SK-N-SH (cell line): ENCODE data around the gene HS3ST1. TPM values are rescaled to one million over a fixed set of nuclear protein-coding genes. Genes with fewer than 3 reads are reported as not detected.

ENCODE experiments used
- CTCF ChIA-PET: fragments of 300-600, 350-600 bp; formaldehyde crosslinking; extraction: SDS; loops from one replicate; lab custom pipeline; 2021; lab: Yijun Ruan, JAX
- POLR2A ChIA-PET: fragments of 350-600 bp; sonication (Branson Sonifier 250); formaldehyde crosslinking; extraction: SDS; loops from one replicate; lab custom pipeline; 2020; ENCODE audit warnings: antibody characterized with exemption, inconsistent platforms; lab: Yijun Ruan, JAX
- DNase-seq: peaks from one replicate; pipeline ENCODE4 v3.0.0; 2012
- H2AFZ ChIP-seq: fragments of 200-600 bp; sonication (generic); 2 replicates; pipeline ENCODE4 v1.8.1; 2016; ENCODE audit warnings: antibody characterized with exemption, mild to moderate bottlenecking, low read depth
- H3F3A ChIP-seq: fragments of 200-600 bp; sonication (generic); replicated peaks from 2 replicates; pipeline ENCODE3; 2016; ENCODE audit warnings: antibody characterized with exemption, mild to moderate bottlenecking; ENCODE audit not compliant: insufficient read depth
- H3K27ac ChIP-seq, 2 experiments: fragments of 200-500 bp in 1 of 2; fragments of 200-600 bp in 1 of 2; sonication (Bioruptor generic) in 1 of 2; sonication (generic), shearing (Covaris generic) in 1 of 2; 2 replicates each; pipeline versions ENCODE4 v1.5.1 to v1.6.1; 2014 to 2016; ENCODE audit warnings: low read depth in 2 of 2, inconsistent platforms in 1 of 2, low read length in 1 of 2, mild to moderate bottlenecking in 1 of 2, mixed read lengths in 1 of 2
- H3K27me3 ChIP-seq: fragments of 200-600 bp; sonication (generic), shearing (Covaris generic); 2 replicates; pipeline ENCODE4 v1.6.1; 2016; ENCODE audit warnings: mixed run types; ENCODE audit not compliant: insufficient read depth
- H3K36me3 ChIP-seq, 2 experiments: fragments of 200-500 bp in 1 of 2; fragments of 200-600 bp in 1 of 2; sonication (Bioruptor generic) in 1 of 2; sonication (generic) in 1 of 2; replicated peaks in 1 of 2; 2 replicates each; pipeline versions ENCODE3 to v1.5.1; 2014 to 2016; ENCODE audit warnings: low read length in 1 of 2, mild to moderate bottlenecking in 1 of 2; ENCODE audit not compliant: insufficient read depth in 2 of 2, control insufficient read depth in 1 of 2
- H3K4me1 ChIP-seq, 2 experiments: fragments of 200-500 bp in 1 of 2; fragments of 200-600 bp in 1 of 2; sonication (Bioruptor generic) in 1 of 2; sonication (generic), shearing (Covaris generic) in 1 of 2; 2 replicates each; pipeline versions ENCODE4 v1.5.1 to v1.6.1; 2014 to 2016; ENCODE audit warnings: low read depth in 1 of 2, low read length in 1 of 2, mixed run types in 1 of 2; ENCODE audit not compliant: insufficient read depth in 2 of 2, control insufficient read depth in 1 of 2
- H3K4me2 ChIP-seq: fragments of 200-600 bp; sonication (generic), shearing (Covaris generic); 2 replicates; pipeline ENCODE4 v1.6.1; 2017; ENCODE audit warnings: mixed run types
- H3K4me3 ChIP-seq, 2 experiments: fragments of 200-500 bp in 1 of 2; fragments of 200-600 bp in 1 of 2; sonication (Bioruptor generic) in 1 of 2; sonication (generic), shearing (Covaris generic) in 1 of 2; 2 replicates each; pipeline versions ENCODE4 v1.5.1 to v1.8.1; 2014 to 2016; ENCODE audit warnings: low read depth in 2 of 2, inconsistent platforms in 1 of 2, low read length in 1 of 2, mild to moderate bottlenecking in 1 of 2, mixed read lengths in 1 of 2, moderate library complexity in 1 of 2
- H3K79me2 ChIP-seq: fragments of 200-600 bp; sonication (generic); 2 replicates; pipeline ENCODE4 v1.8.1; 2017; ENCODE audit warnings: mild to moderate bottlenecking; ENCODE audit not compliant: insufficient read depth
- H3K9ac ChIP-seq: fragments of 200-600 bp; sonication (generic); 2 replicates; pipeline ENCODE4 v1.6.1; 2017; ENCODE audit warnings: mixed run types
- H3K9me2 ChIP-seq: fragments of 200-600 bp; sonication (generic); 2 replicates; pipeline ENCODE4 v1.6.1; 2017; ENCODE audit warnings: mixed run types
- H3K9me3 ChIP-seq: fragments of 200-600 bp; sonication (generic); 2 replicates; pipeline ENCODE4 v1.6.1; 2017; ENCODE audit warnings: mixed run types, mild to moderate bottlenecking, moderate library complexity
- H4K20me1 ChIP-seq: fragments of 200-600 bp; sonication (generic); 2 replicates; pipeline ENCODE4 v1.6.1; 2017; ENCODE audit warnings: mild to moderate bottlenecking, mixed run types; ENCODE audit not compliant: insufficient read depth
- CTCF ChIP-seq: fragments of 200-600 bp; sonication (generic); IDR thresholded peaks from 2 replicates; pipeline ENCODE4 v1.6.1; 2017; ENCODE audit warnings: antibody characterized with exemption, mild to moderate bottlenecking, moderate library complexity
- ELF1 ChIP-seq: IDR thresholded peaks from 2 replicates; pipeline ENCODE4 v1.4.0; 2012
- EP300 ChIP-seq, 2 experiments: IDR thresholded peaks; 2 replicates each; pipeline versions ENCODE4 v1.4.0 to v1.6.1; 2012; ENCODE audit warnings: borderline replicate concordance in 1 of 2, low read depth in 1 of 2, low read length in 1 of 2
- FOSL2 ChIP-seq: IDR thresholded peaks from 2 replicates; pipeline ENCODE4 v1.4.0; 2012; ENCODE audit warnings: low read depth, mild to moderate bottlenecking, moderate library complexity, borderline replicate concordance
- GABPA ChIP-seq: IDR thresholded peaks from 2 replicates; pipeline ENCODE4 v1.4.0; 2012; ENCODE audit warnings: low read depth, mild to moderate bottlenecking
- IRF3 ChIP-seq: fragments of 150-350 bp; IDR thresholded peaks from 2 replicates; pipeline ENCODE4 v1.6.1; 2016; ENCODE audit warnings: mild to moderate bottlenecking, low read depth, low read length
- JUND ChIP-seq: IDR thresholded peaks from 2 replicates; pipeline ENCODE4 v1.4.0; 2012
- PBX3 ChIP-seq: IDR thresholded peaks from 2 replicates; pipeline ENCODE4; 2012
- RFX5 ChIP-seq: IDR thresholded peaks from 2 replicates; pipeline ENCODE4 v1.6.1; 2012; ENCODE audit warnings: mild to moderate bottlenecking, improper control_type of control experiment, low read length
- SIN3A ChIP-seq: IDR thresholded peaks from 2 replicates; pipeline ENCODE4 v1.6.1; 2012; ENCODE audit warnings: low read depth, mild to moderate bottlenecking, low read length, moderate library complexity, borderline replicate concordance
- TAF1 ChIP-seq: IDR thresholded peaks from 2 replicates; pipeline ENCODE4 v1.6.1; 2012; ENCODE audit warnings: low read depth, mild to moderate bottlenecking, low read length, moderate library complexity, borderline replicate concordance
- TCF12 ChIP-seq: IDR thresholded peaks from 2 replicates; pipeline ENCODE4 v1.4.0; 2012
- YY1 ChIP-seq: IDR thresholded peaks from 2 replicates; pipeline ENCODE4 v1.4.0; 2012; ENCODE audit warnings: low read depth, mild to moderate bottlenecking
- ZBTB33 ChIP-seq: IDR thresholded peaks from 2 replicates; pipeline ENCODE4 v1.4.0; 2012; ENCODE audit warnings: low read depth, borderline replicate concordance
- WGBS: methylation state at CpG from one replicate; pipeline ENCODE4 v1.1.6; 2017; ENCODE audit warnings: low lambda C conversion rate; 5-methylcytosine and 5-hydroxymethylcytosine counted together
- polyA plus RNA-seq, 3 experiments: library from polyadenylated mRNA; depleted of rRNA; stranded (reverse); fragments of >200 nt; gene quantifications; 2 replicates each; pipeline ENCODE4 v1.2.3, GENCODE V29; 2012

The HS3ST1 gene
- polyA plus RNA-seq, 1 of the 3 experiments (the other 2 are of a cell fraction): not detected

GRCh38 chr4:11397819-11398610, 30.7 kb downstream of the HS3ST1 start:
- H3K36me3 ChIP-seq: no peaks in the 10 kb centered on the region
- H3K79me2 ChIP-seq: no peaks in the 10 kb centered on the region
- CTCF ChIA-PET: interaction anchor here (0.6 kb wide), 1 partner anchor 373 kb away, joined by 3 read pairs; no protein-coding TSS in a partner anchor
- DNase-seq: no peak
- no peaks in the 10 kb centered on the region for H4K20me1 ChIP-seq
- no peaks in the 10 kb centered on the region for H3K4me1 ChIP-seq
- H3K27me3 ChIP-seq: no peaks in the 10 kb centered on the region
- H3K9ac ChIP-seq: no peak overlapping the region
- H3K4me2 ChIP-seq: no peak overlapping the region
- no peak overlapping the region for H3K4me3 ChIP-seq
- WGBS: 22% methylated on average over 5 of the region's 5 CpGs
- TF ChIP-seq ELF1 (no peak), YY1 (no peak), EP300 (IDR thresholded peaks at IDR 0.05; ENCODE audit: borderline replicate concordance in 1 of 2, low read depth in 1 of 2, low read length in 1 of 2) (no peak), TAF1 (no peak), ZBTB33 (no peak), PBX3 (no peak), TCF12 (no peak), FOSL2 (no peak), JUND (no peak), CTCF (no peak), IRF3 (no peak), SIN3A (no peak), RFX5 (no peak), GABPA (no peak)
- TF ChIP-seq, all 33 proteins: peak for 0
- Histone ChIP-seq H3F3A (no peaks in the 10 kb centered on the region), H3K9me3 (no peaks in the 10 kb centered on the region), H3K27ac (no peak overlapping the region), H2AFZ (no peak overlapping the region), H3K9me2 (no peaks in the 10 kb centered on the region)
- POLR2A ChIA-PET: no interaction called here
